Neural progenitor cell (in vitro differentiated cells): Measurements from ENCODE around the gene TMEM198.

Experiments used
- CTCF ChIP-seq: fragments of 200-600 bp; sonication (generic); IDR thresholded peaks from 2 replicates; pipeline ENCODE4 v1.5.1; 2017; ENCODE audit warnings: antibody characterized with exemption, mild to moderate bottlenecking
- EZH2 ChIP-seq: fragments of 200-600 bp; sonication (generic); IDR thresholded peaks from 2 replicates; pipeline ENCODE4 v1.6.1; 2017; ENCODE audit warnings: antibody characterized with exemption, mild to moderate bottlenecking, moderate library complexity
- EZH2phosphoT487 ChIP-seq: fragments of 200-600 bp; sonication (generic); IDR thresholded peaks from 2 replicates; pipeline ENCODE4 v1.6.1; 2017; ENCODE audit warnings: antibody characterized with exemption

GRCh38 chr2:219567131-219567530, 23.3 kb downstream of the TMEM198 start:
- no peak for TF ChIP-seq CTCF
- no peak for TF ChIP-seq EZH2
- TF ChIP-seq EZH2phosphoT487: no peak
